Panc1 (cell line): ENCODE data around the gene STYXL1. TPM values are rescaled to one million over a fixed set of nuclear protein-coding genes. Genes with fewer than 3 reads are reported as not detected.
"Not testable (repeated sequence)": the region's sequence is repeated elsewhere in the genome, so short reads cannot be mapped to it uniquely, and the experiment has no call there.

Source experiments
- ATAC-seq: fragments of 200-7000 bp; cut with Tn5 transposase; 2 replicates; pipeline ENCODE4 v1.9.1; 2020; ENCODE audit warnings: mild to moderate bottlenecking, moderate library complexity
- BruUV-seq: library from RNA; stranded (reverse); fragments of 400-500 nt; replicated peaks from 2 replicates; lab custom pipeline; 2021; lab: Mats Ljungman, UMichigan
- CTCF ChIA-PET: fragments of 300-600 bp; sonication (Branson Sonifier 250); formaldehyde crosslinking; loops from one replicate; lab custom pipeline; 2022; ENCODE audit warnings: antibody characterized with exemption; lab: Charles Lee
- POLR2A ChIA-PET: fragments of 300-600 bp; sonication (Branson Sonifier 250); formaldehyde crosslinking; loops from one replicate; lab custom pipeline; 2022; ENCODE audit warnings: antibody characterized with exemption; lab: Charles Lee
- DNase-seq: peaks from one replicate; pipeline ENCODE4 v3.0.0-alpha.2; 2010; ENCODE audit warnings: low read depth, low spot score
- H3K27ac ChIP-seq: 2 replicates; pipeline ENCODE4 v1.5.1; 2011; ENCODE audit warnings: mild to moderate bottlenecking, low read length, inconsistent platforms
- H3K27me3 ChIP-seq: fragments of 200-500 bp; sonication (Bioruptor generic); 2 replicates; pipeline ENCODE4 v1.6.0; 2014; ENCODE audit warnings: low read length, inconsistent platforms; ENCODE audit not compliant: control insufficient read depth, insufficient read depth
- H3K36me3 ChIP-seq: fragments of 200-500 bp; sonication (Bioruptor generic); 2 replicates; pipeline ENCODE4 v1.5.1; 2014; ENCODE audit warnings: inconsistent platforms, mild to moderate bottlenecking, low read length, moderate library complexity; ENCODE audit not compliant: control insufficient read depth, insufficient read depth
- H3K4me1 ChIP-seq: 2 replicates; pipeline ENCODE4 v1.5.1; 2011; ENCODE audit warnings: inconsistent platforms, mild to moderate bottlenecking, low read length, moderate library complexity; ENCODE audit not compliant: control insufficient read depth, insufficient read depth
- H3K4me3 ChIP-seq, 2 experiments: 2 replicates each; pipeline ENCODE4 v1.5.1; 2011 to 2012; ENCODE audit warnings: low read depth in 2 of 2, low read length in 2 of 2, mild to moderate bottlenecking in 2 of 2, inconsistent platforms in 1 of 2, moderate library complexity in 1 of 2
- H3K9me3 ChIP-seq: fragments of 200-500 bp; sonication (Bioruptor generic); 2 replicates; pipeline ENCODE4 v1.5.1; 2014; ENCODE audit warnings: low read depth, mild to moderate bottlenecking, inconsistent platforms, low read length, moderate library complexity; ENCODE audit not compliant: control insufficient read depth, insufficient read depth
- CTCF ChIP-seq: fragments of 450-650 bp; IDR thresholded peaks from 2 replicates; pipeline ENCODE4 v1.5.1; 2017; ENCODE audit warnings: mild to moderate bottlenecking
- POLR2AphosphoS5 ChIP-seq: IDR thresholded peaks from 2 replicates; pipeline ENCODE4 v1.6.1; 2012; ENCODE audit warnings: mild to moderate bottlenecking, low read depth, low read length, moderate library complexity
- REST ChIP-seq, 2 experiments: IDR thresholded peaks; 2 replicates each; pipeline ENCODE4 v1.6.1; 2011 to 2012; ENCODE audit warnings: low read depth in 2 of 2, control low read depth in 1 of 2, low read length in 1 of 2, mild to moderate bottlenecking in 1 of 2, moderate library complexity in 1 of 2; ENCODE audit not compliant: insufficient read depth in 1 of 2
- SIN3A ChIP-seq: IDR thresholded peaks from 2 replicates; pipeline ENCODE4 v1.6.1; 2012; ENCODE audit warnings: low read depth, mild to moderate bottlenecking, low read length, moderate library complexity, borderline replicate concordance; ENCODE audit not compliant: insufficient read depth
- TCF7L2 ChIP-seq: IDR thresholded peaks from 2 replicates; pipeline ENCODE4 v1.6.1; 2011; ENCODE audit warnings: mild to moderate bottlenecking, low read depth, low read length, inconsistent platforms
- in situ Hi-C: cut with HindIII; loops from 2 replicates; pipeline ENCODE4 v1.10.0; 2016; ENCODE audit warnings: low sequenced_read_pairs, low pct_unique_long_range_greater_than_20kb
- intact Hi-C: fragments of 100-400 bp; cut with micrococcal nuclease; formaldehyde crosslinking; loops from one replicate; pipeline ENCODE4 v1.10.0; 2022; ENCODE audit not compliant: unreplicated experiment
- total RNA-seq: library from RNA; stranded (reverse); gene quantifications from one replicate; pipeline ENCODE4 v1.2.1, GENCODE V29; 2021; ENCODE audit not compliant: unreplicated experiment

The STYXL1 gene
- total RNA-seq, 1 experiment from 2014 or later = 57.6 TPM

GRCh38 chr7:76060842-76061241 lies 13.0 kb upstream of the STYXL1 start:
- H3K36me3 ChIP-seq = peaks cover 27% of the 10 kb centered on the region
- no peaks in the 10 kb centered on the region for H3K27me3 ChIP-seq
- ATAC-seq (no peak), DNase-seq (no peak)
- ChIA-PET CTCF (no interaction called here), POLR2A (no interaction called here)
- in situ Hi-C loops = no loop called here
- intact Hi-C loops = no loop called here
- TF ChIP-seq POLR2AphosphoS5 (no peak), SIN3A (no peak), TCF7L2 (no peak), REST (IDR thresholded peaks at IDR 0.05; ENCODE audit: insufficient read depth in 1 of 2, low read depth in 2 of 2, low read length in 1 of 2) (no peak), CTCF (no peak)
- no peak overlapping the region for H3K27ac ChIP-seq
- no peaks in the 10 kb centered on the region for H3K4me1 ChIP-seq
- no TSS peak for BruUV-seq
- no peaks in the 10 kb centered on the region for H3K9me3 ChIP-seq
- H3K4me3 ChIP-seq = no peak overlapping the region

- POLR2A ChIA-PET, H3K27me3 ChIP-seq, in situ Hi-C loops, H3K27ac ChIP-seq, ATAC-seq, H3K9me3 ChIP-seq, H3K4me3 ChIP-seq, CTCF ChIA-PET, DNase-seq, H3K4me1 ChIP-seq, BruUV-seq, intact Hi-C loops: not testable (repeated sequence)
- H3K36me3 ChIP-seq = peaks cover 27% of the 10 kb centered on the region
Measured at GRCh38 chr7:76058745-76059144, 10.9 kb upstream of the STYXL1 start.

GRCh38 chr7:76057813-76058145 lies 10.0 kb upstream of the STYXL1 start:
- 0 out of 2 replicates have a peak, but pooled peaks cover 9% of the 10 kb centered on the region for H3K4me1 ChIP-seq
- H3K36me3 ChIP-seq = peaks cover 27% of the 10 kb centered on the region
- CTCF ChIA-PET = no interaction called here
- in situ Hi-C loops (no loop called here), intact Hi-C loops (no loop called here)
- no peaks in the 10 kb centered on the region for H3K27me3 ChIP-seq
- POLR2A ChIA-PET = no interaction called here
- BruUV-seq = no TSS peak
- H3K9me3 ChIP-seq = no peaks in the 10 kb centered on the region
- ATAC-seq = no peak
- DNase-seq = no peak
- TF ChIP-seq REST (IDR thresholded peaks at IDR 0.05; ENCODE audit: insufficient read depth in 1 of 2, low read depth in 2 of 2, low read length in 1 of 2) (no peak), TCF7L2 (no peak)
- no peak overlapping the region for H3K27ac ChIP-seq
- no peak overlapping the region for H3K4me3 ChIP-seq
